Measurements from ENCODE around the gene PLIN4. TPM values are rescaled to one million over a fixed set of nuclear protein-coding genes. Genes with fewer than 3 reads are reported as not detected.
"Not testable (repeated sequence)": the region's sequence is repeated elsewhere in the genome, so short reads cannot be mapped to it uniquely, and the experiment has no call there.

PLIN4 gene, protein sequence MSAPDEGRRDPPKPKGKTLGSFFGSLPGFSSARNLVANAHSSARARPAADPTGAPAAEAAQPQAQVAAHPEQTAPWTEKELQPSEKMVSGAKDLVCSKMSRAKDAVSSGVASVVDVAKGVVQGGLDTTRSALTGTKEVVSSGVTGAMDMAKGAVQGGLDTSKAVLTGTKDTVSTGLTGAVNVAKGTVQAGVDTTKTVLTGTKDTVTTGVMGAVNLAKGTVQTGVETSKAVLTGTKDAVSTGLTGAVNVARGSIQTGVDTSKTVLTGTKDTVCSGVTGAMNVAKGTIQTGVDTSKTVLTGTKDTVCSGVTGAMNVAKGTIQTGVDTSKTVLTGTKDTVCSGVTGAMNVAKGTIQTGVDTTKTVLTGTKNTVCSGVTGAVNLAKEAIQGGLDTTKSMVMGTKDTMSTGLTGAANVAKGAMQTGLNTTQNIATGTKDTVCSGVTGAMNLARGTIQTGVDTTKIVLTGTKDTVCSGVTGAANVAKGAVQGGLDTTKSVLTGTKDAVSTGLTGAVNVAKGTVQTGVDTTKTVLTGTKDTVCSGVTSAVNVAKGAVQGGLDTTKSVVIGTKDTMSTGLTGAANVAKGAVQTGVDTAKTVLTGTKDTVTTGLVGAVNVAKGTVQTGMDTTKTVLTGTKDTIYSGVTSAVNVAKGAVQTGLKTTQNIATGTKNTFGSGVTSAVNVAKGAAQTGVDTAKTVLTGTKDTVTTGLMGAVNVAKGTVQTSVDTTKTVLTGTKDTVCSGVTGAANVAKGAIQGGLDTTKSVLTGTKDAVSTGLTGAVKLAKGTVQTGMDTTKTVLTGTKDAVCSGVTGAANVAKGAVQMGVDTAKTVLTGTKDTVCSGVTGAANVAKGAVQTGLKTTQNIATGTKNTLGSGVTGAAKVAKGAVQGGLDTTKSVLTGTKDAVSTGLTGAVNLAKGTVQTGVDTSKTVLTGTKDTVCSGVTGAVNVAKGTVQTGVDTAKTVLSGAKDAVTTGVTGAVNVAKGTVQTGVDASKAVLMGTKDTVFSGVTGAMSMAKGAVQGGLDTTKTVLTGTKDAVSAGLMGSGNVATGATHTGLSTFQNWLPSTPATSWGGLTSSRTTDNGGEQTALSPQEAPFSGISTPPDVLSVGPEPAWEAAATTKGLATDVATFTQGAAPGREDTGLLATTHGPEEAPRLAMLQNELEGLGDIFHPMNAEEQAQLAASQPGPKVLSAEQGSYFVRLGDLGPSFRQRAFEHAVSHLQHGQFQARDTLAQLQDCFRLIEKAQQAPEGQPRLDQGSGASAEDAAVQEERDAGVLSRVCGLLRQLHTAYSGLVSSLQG (N-terminal part only)
- under 1 TPM in 1 of 2 experiments, not detected in 1; 0.05 TPM for total RNA-seq

DNA sequence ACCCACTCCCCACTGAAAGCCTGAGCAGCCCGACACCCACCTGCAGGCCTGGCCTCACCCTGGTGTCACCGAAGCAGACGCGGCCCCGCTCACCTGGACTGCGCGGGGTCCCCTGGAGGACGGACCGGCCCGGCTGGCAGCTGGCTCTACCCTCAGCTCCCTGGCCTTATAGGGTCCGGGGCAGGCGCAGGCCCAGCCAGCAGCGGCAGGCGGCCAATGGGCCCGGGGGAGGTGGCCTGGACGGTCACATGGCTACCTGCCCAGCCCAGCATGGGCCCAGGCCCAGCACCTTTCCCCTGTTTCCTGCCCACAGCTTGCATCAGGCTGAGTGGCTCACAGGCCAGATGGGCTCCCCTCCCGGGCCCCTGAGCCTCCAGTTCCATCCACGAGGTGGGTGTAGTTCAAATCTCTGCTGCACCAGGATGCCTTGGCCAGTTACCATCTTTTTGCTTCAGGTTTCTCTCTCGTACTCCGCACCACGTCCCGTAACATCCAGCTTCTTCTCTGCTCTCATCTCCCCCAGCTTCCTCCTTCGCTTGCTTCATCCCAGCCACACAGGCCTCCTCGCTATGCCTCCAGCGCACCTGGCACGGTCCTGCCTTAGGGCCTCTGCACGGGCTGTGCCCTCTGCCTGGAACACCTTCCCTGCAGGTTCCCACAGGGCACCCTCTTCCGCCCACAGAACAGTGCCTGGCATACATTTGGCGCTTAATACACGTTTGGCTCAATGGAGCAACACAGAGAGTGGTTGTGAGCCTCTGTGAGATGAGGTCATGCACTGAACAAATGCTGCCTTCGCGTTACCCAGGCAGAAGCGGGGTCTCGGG is at the start of gene PLIN4:
Gene PLIN4, minus strand, starts transcription at position 142 of the 827 bp plus-strand sequence. CDS start 214 bp downstream, outside the sequence.
- Mint-ChIP-seq H3K27me3 (no peaks in the 10 kb centered on the region), H3K4me3 (no peak within 1 kb of the TSS), H3K36me3 (ENCODE audit: low read depth) (no peaks in the 10 kb centered on the region), H3K4me1 (ENCODE audit: low read depth) (no peaks in the 10 kb centered on the region), H3K9me3 (no peaks in the 10 kb centered on the region), H3K27ac (no peak within 1 kb of the TSS)
- POLR2A ChIA-PET: no interaction called here
- TF ChIP-seq, protein P1, sequence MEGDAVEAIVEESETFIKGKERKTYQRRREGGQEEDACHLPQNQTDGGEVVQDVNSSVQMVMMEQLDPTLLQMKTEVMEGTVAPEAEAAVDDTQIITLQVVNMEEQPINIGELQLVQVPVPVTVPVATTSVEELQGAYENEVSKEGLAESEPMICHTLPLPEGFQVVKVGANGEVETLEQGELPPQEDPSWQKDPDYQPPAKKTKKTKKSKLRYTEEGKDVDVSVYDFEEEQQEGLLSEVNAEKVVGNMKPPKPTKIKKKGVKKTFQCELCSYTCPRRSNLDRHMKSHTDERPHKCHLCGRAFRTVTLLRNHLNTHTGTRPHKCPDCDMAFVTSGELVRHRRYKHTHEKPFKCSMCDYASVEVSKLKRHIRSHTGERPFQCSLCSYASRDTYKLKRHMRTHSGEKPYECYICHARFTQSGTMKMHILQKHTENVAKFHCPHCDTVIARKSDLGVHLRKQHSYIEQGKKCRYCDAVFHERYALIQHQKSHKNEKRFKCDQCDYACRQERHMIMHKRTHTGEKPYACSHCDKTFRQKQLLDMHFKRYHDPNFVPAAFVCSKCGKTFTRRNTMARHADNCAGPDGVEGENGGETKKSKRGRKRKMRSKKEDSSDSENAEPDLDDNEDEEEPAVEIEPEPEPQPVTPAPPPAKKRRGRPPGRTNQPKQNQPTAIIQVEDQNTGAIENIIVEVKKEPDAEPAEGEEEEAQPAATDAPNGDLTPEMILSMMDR (IDR thresholded peaks at IDR 0.05): no peak
- no peak for ATAC-seq
- intact Hi-C loops (cut with micrococcal nuclease): no loop called here
- CTCF ChIA-PET: interaction anchor here (1.0 kb wide), 1 partner anchor 9 kb away, joined by 3 read pairs; no protein-coding TSS in a partner anchor
- no peak for DNase-seq

DNA sequence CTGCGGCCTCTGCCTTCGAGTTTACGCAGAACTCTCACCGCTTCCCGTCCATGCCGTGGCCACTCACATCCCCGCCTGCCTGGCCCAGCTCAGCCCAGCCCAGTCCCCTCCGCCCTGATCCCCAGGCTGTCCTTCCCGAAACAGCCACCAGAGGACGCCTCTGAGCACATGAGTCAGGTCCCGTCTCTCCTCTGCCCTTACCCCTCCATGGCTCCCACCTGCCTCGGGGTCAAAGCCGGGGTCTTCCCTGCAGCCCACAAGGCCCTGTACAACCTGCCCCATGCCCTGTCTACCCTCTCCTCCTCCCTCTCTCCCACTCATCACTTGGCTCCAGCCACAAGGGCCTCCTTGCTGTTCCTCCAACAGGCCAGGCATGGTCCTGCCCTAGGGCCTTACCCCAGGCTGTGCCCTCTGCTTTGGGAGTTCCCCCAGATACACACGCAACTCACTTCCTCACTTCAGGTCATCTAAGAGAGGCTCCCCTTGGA is 49.3 kb upstream of the PLIN4 start:
- ATAC-seq (peak; percentile 96), DNase-seq (peak; percentile 82)
- H3K4me1 Mint-ChIP-seq (ENCODE audit: low read depth): no peaks in the 10 kb centered on the region
- TF ChIP-seq, protein P1 (IDR thresholded peaks at IDR 0.05): peak; percentile 83
- H3K9me3 Mint-ChIP-seq: no peaks in the 10 kb centered on the region
- no peaks in the 10 kb centered on the region for H3K36me3 Mint-ChIP-seq (ENCODE audit: low read depth)
- no peak overlapping the region for H3K4me3 Mint-ChIP-seq
- no peak overlapping the region for H3K27ac Mint-ChIP-seq
- intact Hi-C loops (cut with micrococcal nuclease): no loop called here
- ChIA-PET POLR2A (no interaction called here), CTCF (interaction anchor here (0.8 to 6.4 kb wide), 16 partner anchors 9 to 242 kb away, joined by 3 to 80 read pairs (median 4); partner anchors contain the start of gene FEM1A)
- no peaks in the 10 kb centered on the region for H3K27me3 Mint-ChIP-seq

DNA sequence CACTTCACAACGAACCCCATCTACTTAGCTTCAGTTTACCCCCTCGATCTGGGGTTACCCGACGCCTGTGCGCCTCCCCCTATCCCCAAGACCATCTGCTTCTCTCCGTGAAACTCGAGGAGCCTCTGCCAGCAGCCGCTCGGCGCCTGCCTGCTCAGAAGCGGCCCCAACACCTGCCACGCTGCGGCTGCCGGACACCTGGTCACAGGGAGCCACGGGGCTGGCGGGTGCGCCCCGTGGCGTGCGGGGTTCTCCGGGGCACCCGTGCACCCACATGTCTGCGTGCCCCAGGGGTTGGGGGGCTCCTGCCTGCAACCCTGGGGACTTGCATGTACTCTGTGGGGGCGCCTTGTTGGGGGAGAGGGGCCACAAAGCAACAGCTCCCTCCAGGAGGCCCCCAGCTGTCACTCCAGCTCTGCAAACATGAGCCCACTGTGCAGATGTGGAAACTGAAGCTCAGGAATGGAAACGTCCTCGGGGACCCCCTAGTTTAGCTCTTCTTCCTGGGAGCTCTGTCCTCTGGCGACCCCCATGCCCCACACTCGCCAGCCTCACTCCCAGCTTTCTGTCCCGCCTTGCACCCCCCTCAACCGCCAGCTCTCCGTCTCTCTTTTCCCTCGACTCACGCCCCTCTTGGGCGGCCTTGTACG is 48.2 kb upstream of the PLIN4 start:
- intact Hi-C loops (cut with micrococcal nuclease): no loop called here
- H3K36me3 Mint-ChIP-seq (ENCODE audit: low read depth): no peaks in the 10 kb centered on the region
- TF ChIP-seq, protein P1 (IDR thresholded peaks at IDR 0.05): no peak
- ChIA-PET POLR2A (interaction anchor here (0.6 kb wide), 1 partner anchor 31 kb away, joined by 3 read pairs; the partner anchor contains the start of gene PLIN5), CTCF (interaction anchor here (0.8 to 6.4 kb wide), 16 partner anchors 8 to 225 kb away, joined by 3 to 80 read pairs (median 4); partner anchors contain the start of gene FEM1A)
- H3K27ac Mint-ChIP-seq: no peak overlapping the region
- H3K27me3 Mint-ChIP-seq: no peaks in the 10 kb centered on the region
- H3K9me3 Mint-ChIP-seq: no peaks in the 10 kb centered on the region
- no peaks in the 10 kb centered on the region for H3K4me1 Mint-ChIP-seq (ENCODE audit: low read depth)
- DNase-seq (no peak), ATAC-seq (no peak)
- no peak overlapping the region for H3K4me3 Mint-ChIP-seq

DNA sequence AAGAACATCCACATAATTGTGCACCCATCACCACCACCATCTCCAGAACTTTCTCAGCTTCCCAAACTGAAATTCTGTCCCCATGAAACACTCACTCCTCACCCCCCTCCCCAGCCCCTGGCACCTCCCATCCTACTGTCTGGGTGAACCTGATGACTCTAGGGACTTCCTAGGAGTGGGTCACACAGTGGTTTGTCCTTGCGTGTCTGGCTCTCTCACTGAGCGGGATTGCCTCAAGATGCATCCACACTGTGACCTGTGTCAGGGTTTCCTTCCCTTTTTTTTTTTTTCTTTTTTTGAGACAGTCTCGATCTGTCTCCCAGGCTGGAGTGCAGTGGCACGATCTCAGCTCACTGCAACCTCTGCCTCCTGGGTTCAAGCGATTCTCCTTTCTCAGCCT is 45.3 kb upstream of the PLIN4 start:
- H3K4me3 Mint-ChIP-seq; ATAC-seq; H3K27me3 Mint-ChIP-seq; H3K27ac Mint-ChIP-seq; H3K9me3 Mint-ChIP-seq; CTCF ChIA-PET; H3K36me3 Mint-ChIP-seq (ENCODE audit: low read depth); POLR2A ChIA-PET; H3K4me1 Mint-ChIP-seq (ENCODE audit: low read depth); DNase-seq; intact Hi-C loops (cut with micrococcal nuclease): not testable (repeated sequence)

DNA sequence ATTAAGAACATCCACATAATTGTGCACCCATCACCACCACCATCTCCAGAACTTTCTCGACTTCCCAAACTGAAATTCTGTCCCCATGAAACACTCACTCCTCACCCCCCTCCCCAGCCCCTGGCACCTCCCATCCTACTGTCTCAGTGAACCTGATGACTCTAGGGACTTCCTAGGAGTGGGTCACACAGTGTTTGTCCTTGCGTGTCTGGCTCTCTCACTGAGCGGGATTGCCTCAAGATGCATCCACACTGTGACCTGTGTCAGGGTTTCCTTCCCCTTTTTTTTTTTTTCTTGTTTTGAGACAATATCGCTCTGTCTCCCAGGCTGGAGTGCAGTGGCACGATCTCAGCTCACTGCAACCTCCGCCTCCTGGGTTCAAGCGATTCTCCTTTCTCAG is 43.8 kb upstream of the PLIN4 start:
- H3K36me3 Mint-ChIP-seq (ENCODE audit: low read depth); H3K4me3 Mint-ChIP-seq; ATAC-seq; H3K9me3 Mint-ChIP-seq; H3K27ac Mint-ChIP-seq; H3K4me1 Mint-ChIP-seq (ENCODE audit: low read depth); DNase-seq; intact Hi-C loops (cut with micrococcal nuclease); CTCF ChIA-PET; H3K27me3 Mint-ChIP-seq: not testable (repeated sequence)
- POLR2A ChIA-PET: interaction anchor here (0.6 kb wide), 1 partner anchor 461 kb away, joined by 3 read pairs; no protein-coding TSS in a partner anchor
